ENCODE results near the gene EIF4G3. TPM values are rescaled to one million over a fixed set of nuclear protein-coding genes. Genes with fewer than 3 reads are reported as not detected.

EIF4G3 gene
- total and polyA plus RNA-seq, 3 experiments from 2014 or later: 13.0 to 51.3 (median 46.8) TPM

Other genes with a start within 250 kb of the EIF4G3 start
- 10 to 100 TPM; 78.2 to 88.4 TPM for gene ECE1, start 113.6 kb upstream of the EIF4G3 start, total RNA-seq
- 41.5 TPM for gene ECE1, start 113.6 kb upstream of the EIF4G3 start, polyA plus RNA-seq